HG03025 (cell line): ENCODE results near the gene CAPN5.

Experiments used
- ATAC-seq: cut with Tn5 transposase; IDR thresholded peaks from one replicate; pipeline ENCODE4 v1.9.1; 2021; ENCODE audit warnings: mild to moderate bottlenecking, moderate library complexity; ENCODE audit not compliant: unreplicated experiment, low FRiP score

The CAPN5 gene

GRCh38 chr11:77113382-77114088, 46.8 kb downstream of the CAPN5 start:
- ATAC-seq = no peak

GRCh38 chr11:77114089-77114463, 47.3 kb downstream of the CAPN5 start:
- no peak for ATAC-seq

- no peak for ATAC-seq
Observed at GRCh38 chr11:77115181-77115611, 48.4 kb downstream of the CAPN5 start.

GRCh38 chr11:77115956-77116355, 49.2 kb downstream of the CAPN5 start:
- no peak for ATAC-seq

GRCh38 chr11:77117492-77117891, 50.7 kb downstream of the CAPN5 start:
- ATAC-seq = no peak

GRCh38 chr11:77118086-77118485, 51.3 kb downstream of the CAPN5 start:
- ATAC-seq = no peak

- no peak for ATAC-seq
Observed at GRCh38 chr11:77118971-77119370, 52.2 kb downstream of the CAPN5 start.

GRCh38 chr11:77119531-77119936, 52.8 kb downstream of the CAPN5 start:
- ATAC-seq = no peak

GRCh38 chr11:77120571-77120970, 53.8 kb downstream of the CAPN5 start:
- ATAC-seq = no peak

- no peak for ATAC-seq
Observed at GRCh38 chr11:77121096-77121640, 54.4 kb downstream of the CAPN5 start.

- ATAC-seq = no peak
Observed at GRCh38 chr11:77121876-77122575, 55.3 kb downstream of the CAPN5 start.

- no peak for ATAC-seq
Observed at GRCh38 chr11:77122576-77123212, 55.9 kb downstream of the CAPN5 start.

GRCh38 chr11:77123591-77123990, 56.8 kb downstream of the CAPN5 start:
- no peak for ATAC-seq

GRCh38 chr11:77124041-77124440, 57.3 kb downstream of the CAPN5 start:
- no peak for ATAC-seq

- no peak for ATAC-seq
Observed at GRCh38 chr11:77124488-77124887, 57.7 kb downstream of the CAPN5 start.

- no peak for ATAC-seq
Observed at GRCh38 chr11:77125191-77125590, 58.4 kb downstream of the CAPN5 start.

GRCh38 chr11:77125695-77126094, 58.9 kb downstream of the CAPN5 start:
- ATAC-seq = no peak

GRCh38 chr11:77126156-77126775, 59.5 kb downstream of the CAPN5 start:
- no peak for ATAC-seq

- ATAC-seq = no peak
Observed at GRCh38 chr11:77126861-77127234, 60.1 kb downstream of the CAPN5 start.

GRCh38 chr11:77127235-77127911, 60.6 kb downstream of the CAPN5 start:
- ATAC-seq = no peak
